ENCODE data around the gene SYNRG.

DNA sequence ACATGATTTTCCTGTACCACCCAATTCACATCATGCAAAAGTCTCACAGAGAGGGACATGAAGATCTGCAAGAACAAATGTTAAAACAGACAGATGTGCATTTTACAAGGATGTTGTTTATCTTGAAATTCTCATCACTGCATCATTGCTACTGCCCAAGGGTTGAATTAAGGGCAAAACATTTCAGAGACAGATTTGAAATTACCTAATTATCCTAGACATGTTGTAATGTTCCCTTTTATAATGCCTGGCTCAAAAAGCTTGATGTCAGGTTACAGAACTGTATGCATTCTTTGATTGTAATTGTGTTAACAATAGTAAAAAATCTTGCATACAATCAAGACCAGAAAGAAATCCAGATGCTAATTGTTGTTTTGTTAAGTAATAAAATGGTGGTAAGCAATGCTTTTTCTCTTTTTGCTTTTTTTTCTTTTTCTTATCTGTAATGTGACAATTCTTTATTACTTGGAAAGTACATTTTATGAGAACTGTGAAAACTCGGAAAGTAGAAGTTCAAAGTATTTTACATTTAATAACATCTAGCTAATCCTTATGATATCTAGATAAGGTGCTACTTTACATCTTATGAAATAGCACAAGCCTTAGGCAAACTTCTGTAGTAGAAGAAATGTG is 123.2 kb downstream of the SYNRG start:
- TF ChIP-seq HDGF (IDR thresholded peaks at IDR 0.05; ENCODE audit: borderline replicate concordance) (no peak), L3MBTL2 (conservative IDR thresholded peaks at IDR 0.05) (no peak), ELF4 (IDR thresholded peaks at IDR 0.05) (no peak), FOXK2 (IDR thresholded peaks at IDR 0.05) (no peak), SUZ12 (IDR thresholded peaks at IDR 0.05) (no peak), SP1 (IDR thresholded peaks at IDR 0.05) (no peak), FOXM1 (IDR thresholded peaks at IDR 0.05; ENCODE audit: borderline replicate concordance) (no peak)

Data from HEK293T (cell line).